HEK293 (cell line): ENCODE results near the gene KCTD2.
"Not testable (repeated sequence)": the region's sequence is repeated elsewhere in the genome, so short reads cannot be mapped to it uniquely, and the experiment has no call there.

ENCODE experiments used
- CTCF ChIA-PET: fragments of 350-600 bp; formaldehyde crosslinking; extraction: SDS; loops from one replicate; lab custom pipeline; 2021; ENCODE audit warnings: antibody characterized with exemption; lab: Yijun Ruan, JAX
- POLR2A ChIA-PET: fragments of 300-600 bp; formaldehyde crosslinking; extraction: SDS; loops from one replicate; lab custom pipeline; 2020; ENCODE audit warnings: antibody characterized with exemption, inconsistent platforms; lab: Yijun Ruan, JAX
- H3K27ac ChIP-seq: fragments of 200-500 bp; sonication (Bioruptor generic); 2 replicates; pipeline ENCODE4 v1.5.1; 2014; ENCODE audit warnings: low read depth, low read length, control low read depth, inconsistent platforms; ENCODE audit errors: extremely low read depth
- H3K36me3 ChIP-seq, 2 experiments: fragments of 200-500 bp in 1 of 2; sonication (Bioruptor generic) in 1 of 2; 1 replicate in 1 of 2; 2 replicates in 1 of 2; pipeline ENCODE4 v1.5.1; 2014 to 2017; ENCODE audit warnings: inconsistent platforms in 2 of 2, low read length in 2 of 2; ENCODE audit not compliant: control insufficient read depth in 2 of 2, insufficient read depth in 1 of 2
- H3K4me1 ChIP-seq: fragments of 200-500 bp; sonication (Bioruptor generic); 2 replicates; pipeline ENCODE4 v1.5.1; 2014; ENCODE audit warnings: mild to moderate bottlenecking, low read length, inconsistent platforms; ENCODE audit not compliant: control insufficient read depth, insufficient read depth
- H3K4me3 ChIP-seq: 2 replicates; pipeline ENCODE4 v1.5.1; 2011; ENCODE audit warnings: low read depth, mild to moderate bottlenecking, control low read depth, low read length, moderate library complexity
- H3K9me3 ChIP-seq: fragments of 200-500 bp; sonication (Bioruptor generic); 2 replicates; pipeline ENCODE4 v1.5.1; 2014; ENCODE audit warnings: low read depth, low read length, inconsistent platforms; ENCODE audit not compliant: control insufficient read depth, insufficient read depth
- RBAK ChIP-seq: fragments of 450-650 bp; formaldehyde crosslinking; IDR thresholded peaks from 2 replicates; pipeline ENCODE4 v1.5.1; 2016; ENCODE audit warnings: missing biosample characterization, missing genetic modification characterization
- REST ChIP-seq: fragments of 450-650 bp; formaldehyde crosslinking; IDR thresholded peaks from 2 replicates; pipeline ENCODE4 v1.5.1; 2016; ENCODE audit warnings: missing biosample characterization, missing genetic modification characterization
- ZBTB11 ChIP-seq: fragments of 450-650 bp; formaldehyde crosslinking; conservative IDR thresholded peaks from 2 replicates; pipeline ENCODE4 v1.5.1; 2016; ENCODE audit warnings: low read depth, missing biosample characterization, missing genetic modification characterization
- ZNF239 ChIP-seq: fragments of 450-650 bp; formaldehyde crosslinking; IDR thresholded peaks from 2 replicates; pipeline ENCODE4 v1.5.1; 2016; ENCODE audit warnings: missing biosample characterization, missing genetic modification characterization
- ZNF266 ChIP-seq: fragments of 450-650 bp; formaldehyde crosslinking; IDR thresholded peaks from 2 replicates; pipeline ENCODE4 v1.5.1; 2016; ENCODE audit warnings: missing biosample characterization, missing genetic modification characterization, low read depth
- ZNF394 ChIP-seq: fragments of 450-650 bp; formaldehyde crosslinking; IDR thresholded peaks from 2 replicates; pipeline ENCODE4 v1.5.1; 2016; ENCODE audit warnings: missing biosample characterization, missing genetic modification characterization, mild to moderate bottlenecking, moderate library complexity, borderline replicate concordance
- ZNF426 ChIP-seq: fragments of 450-650 bp; formaldehyde crosslinking; IDR thresholded peaks from 2 replicates; pipeline ENCODE4 v1.5.1; 2017; ENCODE audit warnings: missing biosample characterization, missing genetic modification characterization, mild to moderate bottlenecking, inconsistent platforms, moderate library complexity
- ZNF560 ChIP-seq: fragments of 450-650 bp; formaldehyde crosslinking; IDR thresholded peaks from 2 replicates; pipeline ENCODE4 v1.5.1; 2017; ENCODE audit warnings: missing biosample characterization, missing genetic modification characterization, borderline replicate concordance
- ZNF571 ChIP-seq: fragments of 450-650 bp; formaldehyde crosslinking; IDR thresholded peaks from 2 replicates; pipeline ENCODE4 v1.5.0; 2017; ENCODE audit warnings: missing biosample characterization, missing genetic modification characterization
- ZNF623 ChIP-seq: fragments of 450-650 bp; formaldehyde crosslinking; IDR thresholded peaks from 2 replicates; pipeline ENCODE4 v1.5.1; 2016; ENCODE audit warnings: missing biosample characterization, missing genetic modification characterization
- ZNF830 ChIP-seq: fragments of 450-650 bp; IDR thresholded peaks from 2 replicates; pipeline ENCODE4 v1.5.0; 2018; ENCODE audit warnings: missing biosample characterization, missing genetic modification characterization, low read depth, mild to moderate bottlenecking, moderate library complexity
- ZSCAN16 ChIP-seq: fragments of 450-650 bp; formaldehyde crosslinking; IDR thresholded peaks from 2 replicates; pipeline ENCODE4 v1.5.1; 2016; ENCODE audit warnings: missing biosample characterization, missing genetic modification characterization
- ZSCAN5A ChIP-seq: fragments of 450-650 bp; formaldehyde crosslinking; IDR thresholded peaks from 2 replicates; pipeline ENCODE4 v1.5.1; 2016; ENCODE audit warnings: missing biosample characterization, missing genetic modification characterization
- ZXDB ChIP-seq: fragments of 450-650 bp; formaldehyde crosslinking; IDR thresholded peaks from 2 replicates; pipeline ENCODE4 v1.5.1; 2016; ENCODE audit warnings: missing biosample characterization, missing genetic modification characterization
- TF ChIP-seq, protein P1 (sequence below): fragments of 450-650 bp; formaldehyde crosslinking; IDR thresholded peaks from 2 replicates; pipeline ENCODE4 v1.5.1; 2017; ENCODE audit warnings: missing biosample characterization, mild to moderate bottlenecking, missing genetic modification characterization, moderate library complexity

Gene KCTD2

GRCh38 chr17:75069783-75070182 is 22.8 kb downstream of the KCTD2 start:
- no peak overlapping the region for H3K4me3 ChIP-seq
- peaks cover 0 to 6% of the 10 kb centered on the region in 2 experiments; a peak in 1 of 3 replicates for H3K36me3 ChIP-seq
- CTCF ChIA-PET, result interaction anchor here (0.6 to 15.6 kb wide), 8 partner anchors 10 to 503 kb away, joined by 3 to 117 read pairs (median 8); partner anchors contain the start of genes ARMC7 and NT5C
- H3K4me1 ChIP-seq, result no peaks in the 10 kb centered on the region
- TF ChIP-seq ZNF830 (tag by site-specific recombination) (no peak), ZSCAN16 (tag by site-specific recombination) (no peak), ZXDB (tag by site-specific recombination) (no peak), ZSCAN5A (tag by site-specific recombination) (no peak), ZNF239 (tag by site-specific recombination) (no peak), ZNF571 (tag by site-specific recombination) (no peak), ZNF266 (tag by site-specific recombination) (no peak), RBAK (tag by site-specific recombination) (no peak)
- TF ChIP-seq, protein P1, sequence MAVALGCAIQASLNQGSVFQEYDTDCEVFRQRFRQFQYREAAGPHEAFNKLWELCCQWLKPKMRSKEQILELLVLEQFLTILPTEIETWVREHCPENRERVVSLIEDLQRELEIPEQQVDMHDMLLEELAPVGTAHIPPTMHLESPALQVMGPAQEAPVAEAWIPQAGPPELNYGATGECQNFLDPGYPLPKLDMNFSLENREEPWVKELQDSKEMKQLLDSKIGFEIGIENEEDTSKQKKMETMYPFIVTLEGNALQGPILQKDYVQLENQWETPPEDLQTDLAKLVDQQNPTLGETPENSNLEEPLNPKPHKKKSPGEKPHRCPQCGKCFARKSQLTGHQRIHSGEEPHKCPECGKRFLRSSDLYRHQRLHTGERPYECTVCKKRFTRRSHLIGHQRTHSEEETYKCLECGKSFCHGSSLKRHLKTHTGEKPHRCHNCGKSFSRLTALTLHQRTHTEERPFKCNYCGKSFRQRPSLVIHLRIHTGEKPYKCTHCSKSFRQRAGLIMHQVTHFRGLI (tag by site-specific recombination), result no peak
- POLR2A ChIA-PET, result interaction anchor here (0.6 to 1.7 kb wide), 8 partner anchors 10 to 133 kb away, joined by 3 to 8 read pairs (median 4); no protein-coding TSS in a partner anchor
- no peaks in the 10 kb centered on the region for H3K9me3 ChIP-seq
- no peak overlapping the region for H3K27ac ChIP-seq

DNA sequence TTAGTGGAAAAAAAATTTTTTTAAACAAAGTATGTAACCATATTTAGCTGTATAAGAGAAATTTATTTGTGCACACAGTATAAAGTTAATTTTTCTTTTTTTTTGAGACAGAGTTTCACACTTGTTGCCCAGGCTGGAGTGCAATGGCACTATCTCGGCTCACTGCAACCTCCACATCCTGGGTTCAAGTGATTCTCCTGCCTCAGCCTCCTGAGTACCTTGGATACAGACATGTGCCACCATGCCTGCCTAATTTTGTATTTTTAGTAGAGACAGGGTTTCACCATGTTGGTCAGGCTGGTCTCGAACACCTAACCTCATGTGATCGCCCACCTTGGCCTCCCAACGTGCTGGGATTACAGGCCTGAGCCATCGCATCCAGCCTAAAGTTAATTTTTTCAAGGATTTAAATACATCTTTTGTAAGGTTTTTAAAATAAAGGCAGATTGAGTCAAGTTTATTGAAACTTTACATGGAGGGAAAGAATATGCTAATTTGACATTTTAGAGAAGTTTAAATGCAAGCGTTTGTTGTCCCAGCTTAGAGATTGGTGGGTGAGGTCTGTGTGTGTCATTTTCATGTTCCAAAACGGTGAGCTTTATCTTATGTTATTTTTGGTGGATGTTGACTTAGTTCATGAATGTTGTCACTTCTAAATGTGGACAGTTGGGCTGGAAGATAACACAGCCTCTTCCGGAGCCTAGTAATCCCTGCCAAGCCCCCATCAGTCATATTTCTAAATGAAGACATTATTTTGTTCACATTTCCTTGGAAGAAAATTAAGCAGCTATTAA is 24.6 kb downstream of the KCTD2 start:
- H3K4me3 ChIP-seq, H3K36me3 ChIP-seq, H3K9me3 ChIP-seq, H3K27ac ChIP-seq, H3K4me1 ChIP-seq: not testable (repeated sequence)
- POLR2A ChIA-PET, result interaction anchor here (1.0 kb wide), 1 partner anchor 12 kb away, joined by 4 read pairs; no protein-coding TSS in a partner anchor
- CTCF ChIA-PET, result interaction anchor here (0.7 to 15.6 kb wide), 6 partner anchors 11 to 129 kb away, joined by 3 to 117 read pairs (median 6); partner anchors contain the start of gene ARMC7

GRCh38 chr17:75072909-75073308 is 25.9 kb downstream of the KCTD2 start:
- CTCF ChIA-PET, result interaction anchor here (0.6 to 15.6 kb wide), 6 partner anchors 12 to 128 kb away, joined by 3 to 117 read pairs (median 4); partner anchors contain the start of gene ARMC7
- H3K36me3 ChIP-seq, H3K27ac ChIP-seq, H3K4me3 ChIP-seq, H3K9me3 ChIP-seq, H3K4me1 ChIP-seq: not testable (repeated sequence)
- POLR2A ChIA-PET, result interaction anchor here (0.7 kb wide), 1 partner anchor 136 kb away, joined by 3 read pairs; no protein-coding TSS in a partner anchor
- TF ChIP-seq ZNF623 (tag by site-specific recombination), result peak; percentile 53; the same call in 1 of the 2 replicates
- TF ChIP-seq ZNF426 (tag by site-specific recombination), result peak; percentile 54
- TF ChIP-seq ZNF394 (tag by site-specific recombination), result peak; percentile 68; the same call in 1 of the 2 replicates
- peak; percentile 42; the same call in 1 of the 2 replicates for TF ChIP-seq ZNF560
- TF ChIP-seq ZBTB11 (tag by site-specific recombination), result peak; percentile 53; the same call in 1 of the 2 replicates
- TF ChIP-seq REST (tag by site-specific recombination), result peak; percentile 44
